Measurements from ENCODE around the gene LMF1. TPM values are rescaled to one million over a fixed set of nuclear protein-coding genes. Genes with fewer than 3 reads are reported as not detected.

The LMF1 gene
- total RNA-seq, 2 experiments from 2014 or later = 17.0 to 31.4 TPM

GRCh38 chr16:999677-1000076 lies 28.9 kb upstream of the LMF1 start:
- H3K27ac ChIP-seq (ENCODE audit: low read depth, low read length, poor library complexity, severe bottlenecking) = no peak overlapping the region
- H2AFZ ChIP-seq (ENCODE audit: low read length) = no peak overlapping the region
- POLR2A ChIA-PET = no interaction called here
- H4K20me1 ChIP-seq (ENCODE audit: insufficient read depth, low read length) = no peaks in the 10 kb centered on the region
- H3K4me3 ChIP-seq (ENCODE audit: low read depth, low read length, poor library complexity, severe bottlenecking) = no peak overlapping the region
- H3K79me2 ChIP-seq (ENCODE audit: insufficient read depth, low read depth, low read length) = no peaks in the 10 kb centered on the region
- H3K9me2 ChIP-seq (ENCODE audit: insufficient read depth, low read length) = no peaks in the 10 kb centered on the region
- no peaks in the 10 kb centered on the region for H3K4me1 ChIP-seq (ENCODE audit: insufficient read depth, low read length, poor library complexity, severe bottlenecking)
- intact Hi-C loops (cut with micrococcal nuclease; ENCODE audit: unreplicated experiment) = no loop called here
- H3K4me2 ChIP-seq (ENCODE audit: low read length) = no peak overlapping the region
- no peaks in the 10 kb centered on the region for H3K9me3 ChIP-seq (ENCODE audit: low read length)
- no peak for TF ChIP-seq CTCF (conservative IDR thresholded peaks at IDR 0.05; ENCODE audit: low read length)
- no peak for TF ChIP-seq EZH2phosphoT487 (IDR thresholded peaks at IDR 0.05; ENCODE audit: borderline replicate concordance, low read depth, low read length)
- CTCF ChIA-PET (ENCODE audit: unreplicated experiment) = no interaction called here
- H3K36me3 ChIP-seq (ENCODE audit: insufficient read depth, low read length) = no peaks in the 10 kb centered on the region
- no peak for DNase-seq (ENCODE audit: low spot score)
- BruUV-seq (replicated peaks) = no TSS peak

- Histone ChIP-seq H3K79me2 (ENCODE audit: insufficient read depth, low read depth, low read length) (no peaks in the 10 kb centered on the region), H3K4me2 (ENCODE audit: low read length) (no peak overlapping the region), H3K9me3 (ENCODE audit: low read length) (no peaks in the 10 kb centered on the region), H3K4me1 (ENCODE audit: insufficient read depth, low read length, poor library complexity, severe bottlenecking) (no peaks in the 10 kb centered on the region), H2AFZ (ENCODE audit: low read length) (no peak overlapping the region), H3K27ac (ENCODE audit: low read depth, low read length, poor library complexity, severe bottlenecking) (no peak overlapping the region), H3K9me2 (ENCODE audit: insufficient read depth, low read length) (no peaks in the 10 kb centered on the region), H3K36me3 (ENCODE audit: insufficient read depth, low read length) (no peaks in the 10 kb centered on the region), H3K4me3 (ENCODE audit: low read depth, low read length, poor library complexity, severe bottlenecking) (no peak overlapping the region), H4K20me1 (ENCODE audit: insufficient read depth, low read length) (no peaks in the 10 kb centered on the region)
- DNase-seq (ENCODE audit: low spot score) = no peak
- CTCF ChIA-PET (ENCODE audit: unreplicated experiment) = no interaction called here
- TF ChIP-seq CTCF (conservative IDR thresholded peaks at IDR 0.05; ENCODE audit: low read length) = no peak
- TF ChIP-seq EZH2phosphoT487 (IDR thresholded peaks at IDR 0.05; ENCODE audit: borderline replicate concordance, low read depth, low read length) = no peak
- no TSS peak for BruUV-seq (replicated peaks)
- intact Hi-C loops (cut with micrococcal nuclease; ENCODE audit: unreplicated experiment) = no loop called here
- POLR2A ChIA-PET = no interaction called here
Observed at GRCh38 chr16:998615-999014, 27.8 kb upstream of the LMF1 start.

GRCh38 chr16:998211-998610 lies 27.4 kb upstream of the LMF1 start:
- Histone ChIP-seq H3K27ac (ENCODE audit: low read depth, low read length, poor library complexity, severe bottlenecking) (no peak overlapping the region), H3K36me3 (ENCODE audit: insufficient read depth, low read length) (no peaks in the 10 kb centered on the region), H3K4me3 (ENCODE audit: low read depth, low read length, poor library complexity, severe bottlenecking) (no peak overlapping the region), H3K9me2 (ENCODE audit: insufficient read depth, low read length) (no peaks in the 10 kb centered on the region), H3K9me3 (ENCODE audit: low read length) (no peaks in the 10 kb centered on the region), H3K4me2 (ENCODE audit: low read length) (no peak overlapping the region), H3K79me2 (ENCODE audit: insufficient read depth, low read depth, low read length) (no peaks in the 10 kb centered on the region), H3K4me1 (ENCODE audit: insufficient read depth, low read length, poor library complexity, severe bottlenecking) (no peaks in the 10 kb centered on the region), H2AFZ (ENCODE audit: low read length) (no peak overlapping the region), H4K20me1 (ENCODE audit: insufficient read depth, low read length) (no peaks in the 10 kb centered on the region)
- intact Hi-C loops (cut with micrococcal nuclease; ENCODE audit: unreplicated experiment) = no loop called here
- POLR2A ChIA-PET = no interaction called here
- CTCF ChIA-PET (ENCODE audit: unreplicated experiment) = no interaction called here
- no TSS peak for BruUV-seq (replicated peaks)
- no peak for DNase-seq (ENCODE audit: low spot score)
- no peak for TF ChIP-seq CTCF (conservative IDR thresholded peaks at IDR 0.05; ENCODE audit: low read length)
- no peak for TF ChIP-seq EZH2phosphoT487 (IDR thresholded peaks at IDR 0.05; ENCODE audit: borderline replicate concordance, low read depth, low read length)

Measured in OCI-LY7 (cell line).